Middle frontal gyrus (tissue), 1 donor: ENCODE results near the gene ALB.
"Not testable (repeated sequence)": the region's sequence is repeated elsewhere in the genome, so short reads cannot be mapped to it uniquely, and the experiment has no call there.

Source experiments
- DNase-seq: peaks from one replicate; pipeline ENCODE4 v3.0.0-alpha.2; 2015; ENCODE audit warnings: low spot score; ENCODE audit errors: extremely low spot score

ALB gene

GRCh38 chr4:73404042-73404441 lies at the start of gene ALB:
Gene ALB (plus strand): TSS chr4:73404287. CDS start chr4:73404328, 41 bp downstream.
- DNase-seq: no peak

GRCh38 chr4:73357174-73357573 lies 46.9 kb upstream of the ALB start:
- not testable (repeated sequence) for DNase-seq

DNA sequence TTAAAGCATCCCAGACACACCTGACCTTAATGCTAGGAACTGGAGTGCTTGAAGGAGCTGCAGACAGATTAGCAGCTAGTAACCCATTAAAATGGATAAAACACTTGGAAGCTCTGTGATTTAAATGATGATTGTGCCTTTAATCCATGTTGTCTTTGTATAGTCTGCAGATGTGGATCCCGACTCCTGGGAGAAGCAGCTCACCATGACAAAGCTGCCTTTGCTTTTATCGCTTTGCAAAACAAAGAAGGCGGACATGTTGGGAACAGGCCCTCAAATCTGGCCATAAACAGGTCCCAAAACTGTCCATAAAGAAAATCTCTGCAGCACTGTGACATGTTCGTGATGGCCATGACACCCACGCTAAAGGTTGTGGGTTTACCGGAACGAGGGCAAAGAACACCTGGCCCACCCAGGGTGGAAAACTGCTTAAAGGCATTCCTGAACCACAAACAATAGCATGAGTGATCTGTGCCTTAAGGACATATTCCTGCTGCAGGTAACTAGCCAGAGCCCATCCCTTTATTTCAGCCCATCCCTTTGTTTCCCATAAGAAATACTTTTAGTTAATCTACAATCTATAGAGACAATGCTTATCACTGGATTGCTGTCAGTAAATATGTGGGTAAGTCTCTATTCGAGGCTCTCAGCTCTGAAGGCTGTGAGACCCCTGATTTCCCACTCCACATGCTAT lies 34.4 kb upstream of the ALB start:
- DNase-seq: not testable (repeated sequence)

GRCh38 chr4:73375328-73375741 lies 28.8 kb upstream of the ALB start:
- no peak for DNase-seq

- no peak for DNase-seq
Measured at GRCh38 chr4:73376251-73376650, 27.8 kb upstream of the ALB start.

GRCh38 chr4:73376976-73377375 lies 27.1 kb upstream of the ALB start:
- DNase-seq: no peak

GRCh38 chr4:73378887-73379286 lies 25.2 kb upstream of the ALB start:
- DNase-seq: no peak

DNA sequence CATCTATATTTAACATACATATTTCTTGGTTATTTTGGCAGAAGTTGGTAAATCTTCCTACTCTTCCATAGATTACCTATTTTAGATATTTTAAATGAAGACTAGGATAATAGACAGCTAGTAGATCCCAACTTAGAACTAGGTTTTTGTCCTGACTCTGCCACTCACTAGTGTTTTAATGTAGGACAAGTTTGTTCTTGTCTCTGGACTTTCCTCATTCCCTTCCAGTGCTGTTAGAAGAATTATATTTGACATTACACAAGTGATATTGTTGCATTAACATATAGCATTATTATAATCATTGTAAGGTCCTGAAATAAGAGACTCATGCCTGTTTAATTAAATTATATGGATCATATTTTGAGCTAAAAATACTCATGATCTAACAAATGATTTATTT lies 24.1 kb upstream of the ALB start:
- no peak for DNase-seq

DNA sequence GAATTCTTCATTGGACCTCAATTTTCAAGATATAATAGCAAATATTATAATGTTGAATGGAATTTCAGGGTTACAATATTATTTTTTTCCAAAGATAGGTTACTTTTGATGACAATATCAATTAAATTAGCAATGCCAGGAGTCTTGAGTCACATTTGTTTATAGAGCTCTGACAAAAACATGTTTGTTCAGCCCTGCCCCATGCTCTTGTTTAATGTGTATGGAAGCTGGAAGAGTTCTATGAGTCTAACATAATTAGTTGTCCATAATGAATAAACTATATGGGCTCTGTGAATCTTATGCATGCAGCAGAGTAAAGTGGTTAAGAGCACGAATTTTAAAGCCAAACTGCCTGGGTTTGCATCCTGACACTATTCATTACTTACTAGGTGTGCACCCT lies 22.9 kb upstream of the ALB start:
- no peak for DNase-seq

DNA sequence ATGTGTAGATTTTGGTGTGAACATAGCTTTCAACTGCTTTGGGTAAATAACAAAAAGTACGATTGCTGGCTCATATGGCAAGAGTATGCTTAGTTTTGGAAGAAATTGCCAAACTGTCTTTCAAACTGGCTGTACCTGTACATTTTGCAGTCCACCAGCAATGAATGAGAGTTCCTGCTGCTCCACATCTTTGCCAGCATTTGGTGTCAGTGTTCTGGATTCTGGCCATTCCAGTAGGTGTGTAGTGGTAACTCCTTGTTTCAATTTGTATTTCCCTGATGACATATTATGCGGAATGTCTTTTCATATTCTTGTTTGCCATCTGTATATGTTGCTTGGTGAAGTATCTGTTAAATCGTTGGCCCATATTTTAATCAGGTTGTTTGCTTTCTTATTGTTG lies 20.6 kb upstream of the ALB start:
- no peak for DNase-seq

DNA sequence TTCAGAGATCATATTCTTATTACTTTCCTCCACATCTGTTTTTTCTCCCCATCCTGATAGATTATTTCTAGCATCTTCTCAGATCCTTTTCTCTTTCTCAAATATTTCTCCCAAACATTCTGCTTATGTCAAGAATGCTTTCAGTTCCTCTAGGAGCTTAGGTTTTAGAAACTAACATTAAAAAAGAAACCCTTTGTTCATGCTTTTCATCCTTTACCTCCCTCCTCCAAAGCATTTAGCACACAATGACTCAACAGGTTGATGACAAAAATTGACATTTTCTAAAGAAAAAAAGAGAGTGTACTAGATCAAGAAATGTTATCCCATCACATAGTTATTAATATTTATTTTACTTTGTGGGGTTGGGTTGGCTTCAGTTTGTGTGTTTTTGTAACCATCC lies 16.5 kb upstream of the ALB start:
- DNase-seq: no peak

GRCh38 chr4:73388887-73389286 lies 15.2 kb upstream of the ALB start:
- no peak for DNase-seq

DNA sequence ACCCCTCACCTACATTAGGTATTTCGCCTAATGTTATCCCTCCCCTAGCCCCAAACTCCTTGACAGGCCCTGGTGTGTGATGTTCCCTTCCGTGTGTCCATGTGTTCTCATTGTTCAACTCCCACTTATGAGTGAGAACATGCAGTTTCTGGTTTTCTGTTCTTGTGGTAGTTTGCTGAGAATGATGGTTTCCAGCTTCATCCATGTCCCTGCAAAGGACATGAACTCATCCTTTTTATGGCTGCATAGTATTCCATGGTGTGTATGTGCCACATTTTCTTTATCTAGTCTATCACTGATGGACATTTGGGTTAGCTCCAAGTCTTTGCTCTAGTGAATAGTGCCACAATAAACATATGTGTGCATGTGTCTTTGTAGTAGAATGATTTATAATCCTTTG lies 14.4 kb upstream of the ALB start:
- not testable (repeated sequence) for DNase-seq

DNA sequence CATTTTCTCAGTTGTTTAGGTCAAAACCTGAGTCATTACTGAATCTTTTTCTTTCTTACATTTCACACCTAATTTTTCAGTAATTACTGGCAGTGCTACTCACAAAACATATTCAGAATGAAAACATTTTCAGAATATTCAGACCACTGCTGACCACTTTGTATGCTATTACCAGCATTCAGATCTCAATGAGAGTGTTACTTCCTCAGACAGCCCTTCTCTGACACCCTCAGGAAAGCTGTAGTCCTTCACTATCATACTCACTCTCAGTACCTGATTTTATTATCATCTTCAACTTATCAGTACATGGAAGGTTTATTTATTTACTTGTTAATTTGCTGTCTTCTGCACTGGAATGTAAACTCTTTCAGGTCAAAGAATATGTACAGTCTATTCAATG lies 12.3 kb upstream of the ALB start:
- DNase-seq: no peak

- no peak for DNase-seq
Measured at GRCh38 chr4:73392936-73393335, 11.2 kb upstream of the ALB start.

DNA sequence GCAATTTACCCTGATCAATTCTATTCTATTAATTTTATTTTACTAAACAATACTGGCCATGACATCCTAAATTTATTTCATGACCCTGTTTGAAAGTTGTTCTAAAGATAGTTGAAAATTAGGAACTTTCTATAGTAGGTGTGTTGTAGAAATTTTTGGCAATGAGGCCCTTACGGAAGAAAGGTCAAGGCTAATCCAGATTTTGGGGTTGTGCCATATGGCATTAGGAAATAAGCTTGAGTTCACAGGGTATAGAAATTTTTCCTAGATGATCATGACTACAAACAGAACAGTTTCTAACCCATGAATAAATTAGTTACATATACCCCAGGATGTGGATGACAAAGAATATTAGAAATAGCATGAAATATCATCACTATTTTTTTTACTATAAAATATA lies 7.8 kb upstream of the ALB start:
- no peak for DNase-seq

DNA sequence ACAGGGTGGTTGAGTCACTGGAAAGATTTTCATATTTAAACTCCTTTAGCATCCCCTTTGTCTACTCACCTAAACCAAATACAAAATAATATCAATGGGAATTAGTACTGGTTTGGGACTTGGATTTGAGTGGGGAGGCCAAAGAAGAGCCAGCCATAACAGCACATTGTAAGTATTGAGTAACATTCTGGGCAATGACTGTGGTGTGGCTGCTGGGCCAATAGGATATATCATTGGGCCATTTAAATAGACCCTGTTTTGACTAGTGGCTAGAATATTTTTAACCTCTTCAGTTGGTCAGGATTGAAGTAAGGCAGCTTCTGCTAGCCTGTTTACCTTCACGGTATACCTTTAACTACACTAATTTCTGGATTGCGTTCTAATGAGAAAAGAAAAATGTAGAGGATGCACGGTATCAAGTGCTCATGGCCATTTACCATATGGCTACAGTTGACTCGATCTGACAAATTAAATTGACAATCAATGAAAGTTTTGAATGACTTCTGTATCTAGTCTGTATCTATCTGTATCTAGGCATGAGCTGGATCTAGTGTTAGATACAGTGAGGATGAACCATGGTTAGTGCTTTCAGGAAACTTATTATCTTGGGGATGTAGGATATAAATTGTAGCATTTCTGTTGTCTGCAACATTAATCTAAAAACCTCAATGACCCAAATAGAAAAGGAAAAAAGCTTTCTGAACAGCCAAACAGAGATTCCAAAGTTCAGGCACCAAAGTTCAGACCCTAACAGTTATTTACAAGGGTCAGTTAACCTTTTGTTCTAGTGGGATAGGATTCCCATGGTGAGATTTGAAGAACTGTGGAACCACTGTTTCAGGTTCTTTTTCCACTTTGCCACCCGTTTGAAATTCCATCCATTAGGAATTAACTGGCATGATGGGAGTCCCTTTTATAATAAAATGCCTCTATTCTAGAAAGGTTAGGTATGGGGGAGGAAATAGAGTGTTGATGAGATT lies 6.8 kb upstream of the ALB start:
- DNase-seq: no peak

DNA sequence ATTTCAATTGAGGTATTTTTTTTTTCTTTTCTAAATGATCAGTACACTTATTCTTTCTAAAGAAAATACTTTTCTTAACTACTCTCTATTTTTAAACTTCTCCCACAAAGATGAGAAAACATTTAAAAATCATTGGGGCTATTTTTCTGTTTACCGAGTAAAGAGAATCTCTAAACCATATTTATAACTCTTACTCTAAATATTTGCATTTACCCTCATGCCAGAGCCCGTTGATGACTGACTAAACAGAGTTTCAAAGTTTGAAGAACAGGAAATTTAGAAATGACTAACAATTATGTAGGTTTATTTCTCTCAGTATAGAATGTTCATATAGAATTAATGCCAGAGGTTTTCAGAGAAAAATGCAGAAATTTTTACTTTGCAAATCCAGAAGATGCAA lies 2.7 kb upstream of the ALB start:
- no peak for DNase-seq

- no peak for DNase-seq
Measured at GRCh38 chr4:73404457-73404856, 370 bp downstream of the ALB start.

- no peak for DNase-seq
Measured at GRCh38 chr4:73405138-73405537, 1.1 kb downstream of the ALB start.

DNA sequence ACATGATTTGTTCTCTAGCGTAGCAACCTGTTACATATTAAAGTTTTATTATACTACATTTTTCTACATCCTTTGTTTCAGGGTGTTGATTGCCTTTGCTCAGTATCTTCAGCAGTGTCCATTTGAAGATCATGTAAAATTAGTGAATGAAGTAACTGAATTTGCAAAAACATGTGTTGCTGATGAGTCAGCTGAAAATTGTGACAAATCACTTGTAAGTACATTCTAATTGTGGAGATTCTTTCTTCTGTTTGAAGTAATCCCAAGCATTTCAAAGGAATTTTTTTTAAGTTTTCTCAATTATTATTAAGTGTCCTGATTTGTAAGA lies 2.4 kb downstream of the ALB start:
- no peak for DNase-seq

- no peak for DNase-seq
Measured at GRCh38 chr4:73407227-73407673, 3.2 kb downstream of the ALB start.
